Type B pancreatic cell (in vitro differentiated cells): ENCODE data around the gene KLK4. TPM values are rescaled to one million over a fixed set of nuclear protein-coding genes. Genes with fewer than 3 reads are reported as not detected.

Source experiments
- DNase-seq: peaks from one replicate; pipeline ENCODE4 v3.0.0; 2021; ENCODE audit warnings: mixed read lengths; ENCODE audit not compliant: unreplicated experiment; ENCODE audit errors: extremely low spot score
- H3K27ac Mint-ChIP-seq: 2 replicates; pipeline ENCODE4 v1.8.0; 2021; ENCODE audit warnings: mild to moderate bottlenecking, mixed read lengths
- H3K27me3 Mint-ChIP-seq: 2 replicates; pipeline ENCODE4 v1.8.0; 2021; ENCODE audit warnings: mixed read lengths
- H3K36me3 Mint-ChIP-seq: 2 replicates; pipeline ENCODE4 v1.8.0; 2021; ENCODE audit warnings: mixed read lengths
- H3K4me1 Mint-ChIP-seq: one replicate; pipeline ENCODE4 v1.8.0; 2021; ENCODE audit warnings: mixed read lengths; ENCODE audit not compliant: unreplicated experiment
- H3K4me3 Mint-ChIP-seq: 2 replicates; pipeline ENCODE4 v1.8.0; 2021; ENCODE audit warnings: mild to moderate bottlenecking, mixed read lengths
- H3K9me3 Mint-ChIP-seq: 2 replicates; pipeline ENCODE4 v1.8.0; 2021; ENCODE audit warnings: mixed read lengths
- total RNA-seq: library from RNA; stranded (reverse); gene quantifications from 2 replicates; pipeline ENCODE4 v1.2.1, GENCODE V29; 2021; ENCODE audit warnings: low replicate concordance
- TF ChIP-seq, protein P1 (sequence below): fragments of 200-600 bp; sonication (generic); conservative IDR thresholded peaks from 2 replicates; pipeline ENCODE4 v1.5.0; 2021; ENCODE audit warnings: antibody characterized with exemption, mild to moderate bottlenecking

Gene KLK4
- total RNA-seq, 1 donor from 2014 or later: 0.46 TPM

DNA sequence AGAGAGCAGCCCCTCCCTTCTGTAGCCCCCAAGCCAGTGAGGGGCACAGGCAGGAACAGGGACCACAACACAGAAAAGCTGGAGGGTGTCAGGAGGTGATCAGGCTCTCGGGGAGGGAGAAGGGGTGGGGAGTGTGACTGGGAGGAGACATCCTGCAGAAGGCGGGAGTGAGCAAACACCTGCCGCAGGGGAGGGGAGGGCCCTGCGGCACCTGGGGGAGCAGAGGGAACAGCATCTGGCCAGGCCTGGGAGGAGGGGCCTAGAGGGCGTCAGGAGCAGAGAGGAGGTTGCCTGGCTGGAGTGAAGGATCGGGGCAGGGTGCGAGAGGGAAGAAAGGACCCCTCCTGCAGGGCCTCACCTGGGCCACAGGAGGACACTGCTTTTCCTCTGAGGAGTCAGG, 52.3 kb downstream of the KLK4 start:
- H3K27ac Mint-ChIP-seq: peak overlapping the region; percentile 11
- peaks cover 75% of the 10 kb centered on the region for H3K27me3 Mint-ChIP-seq
- TF ChIP-seq, protein P1, sequence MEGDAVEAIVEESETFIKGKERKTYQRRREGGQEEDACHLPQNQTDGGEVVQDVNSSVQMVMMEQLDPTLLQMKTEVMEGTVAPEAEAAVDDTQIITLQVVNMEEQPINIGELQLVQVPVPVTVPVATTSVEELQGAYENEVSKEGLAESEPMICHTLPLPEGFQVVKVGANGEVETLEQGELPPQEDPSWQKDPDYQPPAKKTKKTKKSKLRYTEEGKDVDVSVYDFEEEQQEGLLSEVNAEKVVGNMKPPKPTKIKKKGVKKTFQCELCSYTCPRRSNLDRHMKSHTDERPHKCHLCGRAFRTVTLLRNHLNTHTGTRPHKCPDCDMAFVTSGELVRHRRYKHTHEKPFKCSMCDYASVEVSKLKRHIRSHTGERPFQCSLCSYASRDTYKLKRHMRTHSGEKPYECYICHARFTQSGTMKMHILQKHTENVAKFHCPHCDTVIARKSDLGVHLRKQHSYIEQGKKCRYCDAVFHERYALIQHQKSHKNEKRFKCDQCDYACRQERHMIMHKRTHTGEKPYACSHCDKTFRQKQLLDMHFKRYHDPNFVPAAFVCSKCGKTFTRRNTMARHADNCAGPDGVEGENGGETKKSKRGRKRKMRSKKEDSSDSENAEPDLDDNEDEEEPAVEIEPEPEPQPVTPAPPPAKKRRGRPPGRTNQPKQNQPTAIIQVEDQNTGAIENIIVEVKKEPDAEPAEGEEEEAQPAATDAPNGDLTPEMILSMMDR: no peak
- no peak overlapping the region for H3K4me3 Mint-ChIP-seq
- DNase-seq: no peak
- H3K36me3 Mint-ChIP-seq: no peaks in the 10 kb centered on the region
- no peaks in the 10 kb centered on the region for H3K9me3 Mint-ChIP-seq
- peaks cover 7% of the 10 kb centered on the region for H3K4me1 Mint-ChIP-seq

DNA sequence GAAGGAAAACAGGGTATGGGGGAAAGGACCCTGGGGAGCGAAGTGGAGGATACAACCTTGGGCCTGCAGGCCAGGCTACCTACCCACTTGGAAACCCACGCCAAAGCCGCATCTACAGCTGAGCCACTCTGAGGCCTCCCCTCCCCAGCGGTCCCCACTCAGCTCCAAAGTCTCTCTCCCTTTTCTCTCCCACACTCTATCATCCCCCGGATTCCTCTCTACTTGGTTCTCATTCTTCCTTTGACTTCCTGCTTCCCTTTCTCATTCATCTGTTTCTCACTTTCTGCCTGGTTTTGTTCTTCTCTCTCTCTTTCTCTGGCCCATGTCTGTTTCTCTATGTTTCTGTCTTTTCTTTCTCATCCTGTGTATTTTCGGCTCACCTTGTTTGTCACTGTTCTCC, 53.8 kb downstream of the KLK4 start:
- Mint-ChIP-seq H3K27ac (no peak overlapping the region), H3K4me3 (no peak overlapping the region), H3K4me1 (peaks cover 7% of the 10 kb centered on the region), H3K9me3 (no peaks in the 10 kb centered on the region), H3K36me3 (no peaks in the 10 kb centered on the region), H3K27me3 (peaks cover 72% of the 10 kb centered on the region)
- TF ChIP-seq, protein P1: no peak
- DNase-seq: no peak

Other genes with a start within 250 kb of the KLK4 start
- 0.38 and 7.8 TPM in 2 replicates for gene SHANK1, start 191.6 kb downstream of the KLK4 start, total RNA-seq
- 4.2 and 5.9 TPM in 2 replicates for gene CLEC11A, start 188.0 kb downstream of the KLK4 start, total RNA-seq
- not detected in 2 replicates for gene GPR32, start 140.9 kb downstream of the KLK4 start, total RNA-seq
- not detected in 2 replicates for gene ACP4, start 121.0 kb downstream of the KLK4 start, total RNA-seq
- 1.5 and 2.9 TPM in 2 replicates for gene KLK1, start 87.6 kb downstream of the KLK4 start, total RNA-seq
- 0.26 TPM in 1 of 2 replicates, not detected in the other for gene KLK15, start 77.8 kb downstream of the KLK4 start, total RNA-seq
- gene KLK3, start 56.5 kb downstream of the KLK4 start, total RNA-seq: not detected in 2 replicates
- gene KLK2, start 38.0 kb downstream of the KLK4 start, total RNA-seq: 0.43 TPM in 1 of 2 replicates, not detected in the other
- not detected in 2 replicates for gene KLK5, start 41.6 kb upstream of the KLK4 start, total RNA-seq
- 5.0 and 5.5 TPM in 2 replicates for gene KLK6, start 58.2 kb upstream of the KLK4 start, total RNA-seq
- 0.36 TPM in 1 of 2 replicates, not detected in the other for gene KLK7, start 72.5 kb upstream of the KLK4 start, total RNA-seq
- gene KLK8, start 90.2 kb upstream of the KLK4 start, total RNA-seq: 2.6 and 12.0 TPM in 2 replicates
- gene KLK10, start 108.3 kb upstream of the KLK4 start, total RNA-seq: 1.8 and 2.2 TPM in 2 replicates
- 1.3 and 1.4 TPM in 2 replicates for gene KLK11, start 115.2 kb upstream of the KLK4 start, total RNA-seq
- 0.83 and 1.6 TPM in 2 replicates for gene KLK12, start 123.6 kb upstream of the KLK4 start, total RNA-seq
- gene KLK13, start 153.7 kb upstream of the KLK4 start, total RNA-seq: 1.5 and 4.7 TPM in 2 replicates
- gene KLK14, start 171.5 kb upstream of the KLK4 start, total RNA-seq: 0.29 and 0.43 TPM in 2 replicates
- gene CTU1, start 197.0 kb upstream of the KLK4 start, total RNA-seq: 8.4 and 9.3 TPM in 2 replicates
- not detected in 2 replicates for gene SIGLEC9, start 213.5 kb upstream of the KLK4 start, total RNA-seq
- not detected in 2 replicates for gene SIGLEC7, start 230.9 kb upstream of the KLK4 start, total RNA-seq